ENCODE data around the gene EVX2. TPM values are rescaled to one million over a fixed set of nuclear protein-coding genes. Genes with fewer than 3 reads are reported as not detected.

Gene EVX2
- total and polyA plus RNA-seq, 4 donors: not detected

GRCh38 chr2:176072292-176072669 lies 11.5 kb downstream of the EVX2 start:
- 27 to 28% methylated on average over 5 of the region's 5 CpGs for WGBS, 2 donors
- no peak for DNase-seq
- Histone ChIP-seq H3K36me3 (ENCODE audit: control insufficient read depth in 4 of 4, insufficient read depth in 4 of 4, low read length in 4 of 4) (no peaks in the 10 kb centered on the region), H3K27ac (ENCODE audit: low read depth in 1 of 2, low read length in 1 of 2) (no peak overlapping the region), H3K4me1 (ENCODE audit: control insufficient read depth in 5 of 5, insufficient read depth in 5 of 5, low read length in 5 of 5) (peaks cover 0 to 17% (median 0%) of the 10 kb centered on the region in 5 donors), H3K9ac (ENCODE audit: insufficient read depth in 1 of 2, low read length in 2 of 2) (no peak overlapping the region), H3K4me3 (no peak overlapping the region), H3K9me3 (ENCODE audit: control insufficient read depth in 4 of 4, insufficient read depth in 3 of 4, low read length in 3 of 4) (peaks cover 0 to 26% (median 0%) of the 10 kb centered on the region in 4 donors), H3K27me3 (ENCODE audit: control insufficient read depth in 3 of 3, insufficient read depth in 3 of 3, low read length in 2 of 3) (peaks cover 25 to 100% (median 95%) of the 10 kb centered on the region in 3 donors)
- no peak for ATAC-seq (ENCODE audit: insufficient read depth, low FRiP score)
- no peak for TF ChIP-seq CTCF (IDR thresholded peaks at IDR 0.05; ENCODE audit: control extremely low read depth, extremely low read depth)

GRCh38 chr2:176071330-176072291 lies 12.2 kb downstream of the EVX2 start:
- no peak for TF ChIP-seq CTCF (IDR thresholded peaks at IDR 0.05; ENCODE audit: control extremely low read depth, extremely low read depth)
- H3K27me3 ChIP-seq (ENCODE audit: control insufficient read depth in 3 of 3, insufficient read depth in 3 of 3, low read length in 2 of 3): peaks cover 27 to 100% (median 94%) of the 10 kb centered on the region in 3 donors
- no peak for ATAC-seq (ENCODE audit: insufficient read depth, low FRiP score)

GRCh38 chr2:176068419-176068832 lies 15.3 kb downstream of the EVX2 start:
- Histone ChIP-seq H3K4me3 (no peak overlapping the region), H3K9me3 (ENCODE audit: control insufficient read depth in 4 of 4, insufficient read depth in 3 of 4, low read length in 3 of 4) (peaks cover 0 to 27% (median 0%) of the 10 kb centered on the region in 4 donors), H3K9ac (ENCODE audit: insufficient read depth in 1 of 2, low read length in 2 of 2) (no peak overlapping the region), H3K27ac (ENCODE audit: low read depth in 1 of 2, low read length in 1 of 2) (no peak overlapping the region), H3K27me3 (ENCODE audit: control insufficient read depth in 3 of 3, insufficient read depth in 3 of 3, low read length in 2 of 3) (peaks cover 15 to 91% (median 84%) of the 10 kb centered on the region in 3 donors), H3K4me1 (ENCODE audit: control insufficient read depth in 5 of 5, insufficient read depth in 5 of 5, low read length in 5 of 5) (peaks cover 0 to 22% (median 0%) of the 10 kb centered on the region in 5 donors), H3K36me3 (ENCODE audit: control insufficient read depth in 4 of 4, insufficient read depth in 4 of 4, low read length in 4 of 4) (no peaks in the 10 kb centered on the region)
- ATAC-seq (ENCODE audit: insufficient read depth, low FRiP score) (no peak), DNase-seq (peak in 2 of 3 donors; percentile 34 to 41)
- WGBS, 2 donors: 4 to 7% methylated on average over 30 of the region's 30 CpGs
- TF ChIP-seq CTCF (IDR thresholded peaks at IDR 0.05; ENCODE audit: control extremely low read depth, extremely low read depth): no peak

More at GRCh38 chr2:176071330-176072291, 12.2 kb downstream of the EVX2 start:
- DNase-seq: no peak
- Histone ChIP-seq H3K36me3 (ENCODE audit: control insufficient read depth in 4 of 4, insufficient read depth in 4 of 4, low read length in 4 of 4) (no peaks in the 10 kb centered on the region), H3K4me1 (ENCODE audit: control insufficient read depth in 5 of 5, insufficient read depth in 5 of 5, low read length in 5 of 5) (peaks cover 0 to 22% (median 0%) of the 10 kb centered on the region in 5 donors), H3K27ac (ENCODE audit: low read depth in 1 of 2, low read length in 1 of 2) (no peak overlapping the region), H3K4me3 (no peak overlapping the region), H3K9me3 (ENCODE audit: control insufficient read depth in 4 of 4, insufficient read depth in 3 of 4, low read length in 3 of 4) (peaks cover 0 to 28% (median 0%) of the 10 kb centered on the region in 4 donors), H3K9ac (ENCODE audit: insufficient read depth in 1 of 2, low read length in 2 of 2) (no peak overlapping the region)
- WGBS, 2 donors: 9% methylated on average over 52 to 58 of the region's 58 CpGs
